Activated CD4-positive, alpha-beta T cell treated with anti-CD3 and anti-CD28 coated beads for 48 hours (primary cell): ENCODE measurements around the gene TF.

Experiments
- DNase-seq: peaks from one replicate; pipeline ENCODE4 v3.0.0-alpha.2; 2020

The TF gene

GRCh38 chr3:133747907-133748639 is 1.9 kb downstream of the TF start:
- DNase-seq, result no peak

- DNase-seq, result no peak
Measured at GRCh38 chr3:133749427-133750258, 3.5 kb downstream of the TF start.

GRCh38 chr3:133750259-133750656 is 4.1 kb downstream of the TF start:
- DNase-seq, result no peak

GRCh38 chr3:133753107-133753778 is 7.0 kb downstream of the TF start:
- DNase-seq, result no peak

- no peak for DNase-seq
Measured at GRCh38 chr3:133753779-133754164, 7.6 kb downstream of the TF start.

GRCh38 chr3:133754455-133754854 is 8.3 kb downstream of the TF start:
- no peak for DNase-seq

GRCh38 chr3:133754973-133755828 is 9.0 kb downstream of the TF start:
- DNase-seq, result no peak

GRCh38 chr3:133756716-133757694 is 10.8 kb downstream of the TF start:
- DNase-seq, result no peak

- DNase-seq, result no peak
Measured at GRCh38 chr3:133757701-133758567, 11.7 kb downstream of the TF start.

- no peak for DNase-seq
Measured at GRCh38 chr3:133758568-133758928, 12.4 kb downstream of the TF start.

GRCh38 chr3:133758964-133759739 is 13.0 kb downstream of the TF start:
- no peak for DNase-seq

- DNase-seq, result no peak
Measured at GRCh38 chr3:133759740-133760305, 13.6 kb downstream of the TF start.

- no peak for DNase-seq
Measured at GRCh38 chr3:133760916-133761315, 14.7 kb downstream of the TF start.

GRCh38 chr3:133761605-133762484 is 15.7 kb downstream of the TF start:
- no peak for DNase-seq

GRCh38 chr3:133762539-133762938 is 16.3 kb downstream of the TF start:
- no peak for DNase-seq

GRCh38 chr3:133763797-133764683 is 17.8 kb downstream of the TF start:
- DNase-seq, result no peak

GRCh38 chr3:133765256-133765655 is 19.1 kb downstream of the TF start:
- no peak for DNase-seq
